GM12864 (cell line): ENCODE data around the gene PHACTR1.

Source experiments
- DNase-seq: peaks from one replicate; pipeline ENCODE4 v3.0.0-alpha.2; 2011; ENCODE audit warnings: low read depth
- H3K4me3 ChIP-seq: 2 replicates; pipeline ENCODE4 v1.5.1; 2011; ENCODE audit warnings: mild to moderate bottlenecking, low read depth, low read length, control low read depth
- TF ChIP-seq, protein P1 (sequence below): IDR thresholded peaks from 2 replicates; pipeline ENCODE4 v1.5.1; 2011; ENCODE audit warnings: low read depth, mild to moderate bottlenecking, moderate library complexity, low read length, control low read depth, inconsistent platforms; ENCODE audit errors: missing control alignments

PHACTR1 gene

DNA sequence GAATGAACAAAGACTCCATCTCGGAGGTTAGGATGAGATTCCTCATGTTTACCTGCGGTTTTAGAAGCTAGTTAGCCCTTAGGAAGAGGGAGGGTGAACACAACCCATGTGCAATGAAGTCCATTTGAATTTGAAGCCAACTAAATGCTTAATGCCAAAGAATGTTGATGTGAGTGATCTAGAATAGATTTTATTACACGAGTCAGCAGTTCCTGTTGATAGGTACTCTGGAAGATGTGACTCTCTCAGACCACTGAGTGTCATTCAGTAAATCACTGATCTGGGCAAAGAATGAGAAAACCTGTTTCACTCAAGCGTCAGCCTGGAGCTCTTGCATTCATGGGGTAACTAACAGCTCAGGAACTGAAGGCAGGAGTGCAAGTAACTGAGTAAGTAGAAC is 505.5 kb downstream of the PHACTR1 start:
- H3K4me3 ChIP-seq, result no peak overlapping the region
- TF ChIP-seq, protein P1, sequence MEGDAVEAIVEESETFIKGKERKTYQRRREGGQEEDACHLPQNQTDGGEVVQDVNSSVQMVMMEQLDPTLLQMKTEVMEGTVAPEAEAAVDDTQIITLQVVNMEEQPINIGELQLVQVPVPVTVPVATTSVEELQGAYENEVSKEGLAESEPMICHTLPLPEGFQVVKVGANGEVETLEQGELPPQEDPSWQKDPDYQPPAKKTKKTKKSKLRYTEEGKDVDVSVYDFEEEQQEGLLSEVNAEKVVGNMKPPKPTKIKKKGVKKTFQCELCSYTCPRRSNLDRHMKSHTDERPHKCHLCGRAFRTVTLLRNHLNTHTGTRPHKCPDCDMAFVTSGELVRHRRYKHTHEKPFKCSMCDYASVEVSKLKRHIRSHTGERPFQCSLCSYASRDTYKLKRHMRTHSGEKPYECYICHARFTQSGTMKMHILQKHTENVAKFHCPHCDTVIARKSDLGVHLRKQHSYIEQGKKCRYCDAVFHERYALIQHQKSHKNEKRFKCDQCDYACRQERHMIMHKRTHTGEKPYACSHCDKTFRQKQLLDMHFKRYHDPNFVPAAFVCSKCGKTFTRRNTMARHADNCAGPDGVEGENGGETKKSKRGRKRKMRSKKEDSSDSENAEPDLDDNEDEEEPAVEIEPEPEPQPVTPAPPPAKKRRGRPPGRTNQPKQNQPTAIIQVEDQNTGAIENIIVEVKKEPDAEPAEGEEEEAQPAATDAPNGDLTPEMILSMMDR, result no peak
- no peak for DNase-seq

DNA sequence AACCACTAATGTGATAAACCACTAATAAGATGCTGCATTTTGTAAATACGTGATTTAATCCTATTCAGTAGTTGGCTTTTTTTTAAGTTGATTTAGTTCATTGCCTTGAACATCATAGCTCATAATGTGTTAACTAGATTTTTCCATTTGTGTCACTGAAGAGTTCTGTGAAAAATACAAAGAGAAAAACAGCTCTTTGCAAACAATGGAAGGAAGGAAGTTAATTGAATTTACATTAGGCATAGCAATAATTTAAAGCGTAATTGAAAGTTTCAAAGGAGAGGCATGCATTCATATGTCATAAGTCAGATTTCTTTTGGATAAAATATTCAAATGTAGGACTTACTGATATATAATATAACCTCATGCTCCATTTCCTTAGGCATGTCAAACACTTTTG is 509.5 kb downstream of the PHACTR1 start:
- no peak for DNase-seq
- H3K4me3 ChIP-seq, result no peak overlapping the region
- TF ChIP-seq, protein P1, result no peak

DNA sequence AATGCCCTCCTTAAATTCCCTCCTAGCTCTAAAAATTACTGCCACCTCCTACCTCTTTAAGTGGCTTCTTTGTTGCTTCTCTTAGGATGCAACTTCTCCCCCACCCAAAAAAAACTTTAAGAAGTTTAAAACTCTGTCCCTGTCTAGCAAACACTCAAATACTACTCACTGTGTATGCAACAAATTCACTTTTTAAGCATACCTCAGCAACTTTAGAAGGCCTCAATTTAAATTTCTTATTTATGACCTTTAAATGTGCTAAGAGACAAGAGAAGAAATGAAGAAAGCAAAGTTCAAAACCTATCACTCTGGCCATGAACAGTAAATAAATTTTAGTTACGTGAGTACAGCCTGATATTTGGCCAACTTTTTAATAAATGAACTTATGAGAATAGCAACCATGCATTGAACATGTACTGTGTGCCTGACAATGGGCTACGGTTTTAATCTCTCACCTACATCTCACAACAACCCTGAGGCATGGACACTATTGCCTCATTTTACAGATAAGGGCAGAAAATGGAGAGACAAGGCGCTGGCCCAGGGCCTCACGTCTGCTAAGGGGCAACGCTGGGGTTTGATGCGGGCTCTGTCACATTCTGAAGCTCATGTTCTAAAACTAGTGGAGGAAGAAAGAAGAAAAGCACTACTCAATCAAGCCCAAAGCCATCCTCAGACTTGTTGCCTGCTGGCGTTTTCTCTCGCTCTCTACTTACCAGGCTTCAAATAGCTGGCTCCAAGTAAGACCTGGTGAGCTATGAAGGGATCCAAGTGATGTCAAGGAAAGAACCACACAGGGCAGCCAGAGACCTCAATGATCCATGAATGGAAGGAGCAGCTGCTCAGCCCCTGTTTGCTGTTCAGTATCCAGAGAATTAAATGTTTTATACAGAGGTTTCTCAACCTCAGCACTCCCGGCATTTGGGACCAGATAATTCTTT is 512.0 kb downstream of the PHACTR1 start:
- TF ChIP-seq, protein P1, result no peak
- DNase-seq, result no peak
- peak overlapping the region; percentile 43 for H3K4me3 ChIP-seq

DNA sequence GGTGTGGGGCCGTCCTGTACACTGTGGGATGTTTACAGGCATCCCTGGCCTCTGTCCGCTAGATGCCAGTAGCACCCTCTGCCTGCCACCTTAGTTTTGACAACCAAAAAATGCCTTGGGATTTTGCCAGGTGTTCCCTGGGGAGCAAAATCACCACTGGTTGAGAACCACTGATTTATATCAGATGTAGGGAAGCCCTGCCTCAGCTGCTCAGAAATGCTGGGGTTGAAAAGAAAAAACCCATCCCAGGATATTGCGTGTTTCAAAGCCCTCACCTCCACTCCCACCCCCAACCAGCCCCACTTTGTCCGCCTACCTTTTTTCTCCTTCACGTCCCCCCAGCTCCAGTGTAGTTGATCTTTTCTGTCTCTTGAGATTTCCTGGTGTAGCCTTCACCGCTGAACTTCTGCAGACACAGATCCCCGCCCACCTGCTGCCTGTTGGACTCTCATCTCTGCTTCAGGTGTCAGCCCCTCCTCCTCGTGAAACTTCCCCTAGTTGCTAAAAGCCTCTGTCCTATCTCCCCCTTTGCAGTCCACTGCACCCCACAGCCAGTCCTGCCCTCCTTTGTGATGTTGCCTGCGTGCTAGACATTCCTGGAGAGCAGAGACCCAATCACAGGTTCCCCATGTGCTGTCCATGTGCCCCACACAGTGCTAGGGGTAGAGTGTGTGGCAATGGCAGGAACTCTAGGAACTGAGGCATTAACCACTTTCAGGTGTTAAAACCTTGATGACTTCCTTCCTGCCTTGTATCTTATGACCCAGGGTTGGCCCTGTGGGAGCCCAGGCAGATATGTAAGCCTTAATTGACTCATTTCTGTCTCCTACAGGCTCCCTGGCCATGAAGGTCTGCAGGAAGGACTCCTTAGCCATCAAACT is 512.9 kb downstream of the PHACTR1 start:
- TF ChIP-seq, protein P1, result peak; percentile 80
- H3K4me3 ChIP-seq, result peak overlapping the region; percentile 43
- peak; percentile 76 for DNase-seq

DNA sequence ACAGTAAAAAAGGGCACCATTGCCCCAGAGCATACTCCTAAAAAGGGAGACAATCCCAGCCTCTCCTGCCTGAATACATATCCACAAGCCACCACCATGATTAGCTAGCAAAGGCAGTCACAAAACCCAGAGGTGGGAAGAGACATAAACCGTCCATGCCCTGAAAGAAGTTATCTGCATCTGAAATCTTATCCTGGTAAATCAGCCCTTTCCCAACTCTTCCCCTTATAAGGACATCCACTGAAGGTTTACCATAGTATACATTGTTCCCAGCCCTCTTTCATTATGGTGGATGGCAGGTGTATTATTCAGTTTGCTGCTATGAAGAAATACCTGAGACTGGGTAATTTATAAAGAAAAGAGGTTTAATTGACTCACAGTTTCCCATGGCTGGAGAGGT is 516.5 kb downstream of the PHACTR1 start:
- TF ChIP-seq, protein P1, result no peak
- H3K4me3 ChIP-seq, result no peak overlapping the region
- no peak for DNase-seq

DNA sequence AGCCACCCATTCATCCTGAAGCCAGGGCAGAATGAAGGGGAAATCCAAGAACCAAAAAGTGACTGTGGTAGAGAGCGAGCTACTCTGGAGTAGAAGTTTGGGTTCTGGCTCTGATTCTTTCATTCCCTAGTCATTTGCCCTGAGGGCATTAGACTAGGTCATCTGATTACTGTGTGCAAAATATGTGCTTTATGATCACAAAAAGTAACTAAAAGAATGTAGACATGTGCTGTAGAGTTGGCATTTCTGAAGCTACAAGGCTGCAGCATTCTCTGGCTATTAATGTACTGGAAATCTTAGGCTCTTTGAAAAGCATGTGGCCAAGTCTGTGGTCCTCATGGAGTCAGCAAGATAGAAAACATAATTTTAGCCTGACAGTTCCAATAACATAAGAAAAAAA is 517.6 kb downstream of the PHACTR1 start:
- H3K4me3 ChIP-seq, result no peak overlapping the region
- no peak for DNase-seq
- TF ChIP-seq, protein P1, result no peak
